PC-3 (cell line): ENCODE data around the gene CDK14. TPM values are rescaled to one million over a fixed set of nuclear protein-coding genes. Genes with fewer than 3 reads are reported as not detected.

Experiments used
- ATAC-seq: fragments of 200-7000 bp; cut with Tn5 transposase; 2 replicates; pipeline ENCODE4 v1.9.1; 2020; ENCODE audit warnings: mild to moderate bottlenecking, moderate library complexity
- BruUV-seq: library from RNA; stranded (reverse); fragments of 400-500 nt; replicated peaks from 2 replicates; lab custom pipeline; 2021; lab: Mats Ljungman, UMichigan
- CTCF ChIA-PET: fragments of 300-600 bp; sonication (Branson Sonifier 250); formaldehyde crosslinking; loops from one replicate; lab custom pipeline; 2022; ENCODE audit warnings: antibody characterized with exemption; lab: Charles Lee
- POLR2A ChIA-PET: fragments of 300-600 bp; sonication (Branson Sonifier 250); formaldehyde crosslinking; loops from one replicate; lab custom pipeline; 2022; ENCODE audit warnings: antibody characterized with exemption; ENCODE audit not compliant: unreplicated experiment; lab: Charles Lee
- DNase-seq: peaks from one replicate; pipeline ENCODE4 v3.0.0-alpha.2; 2015
- H2AFZ ChIP-seq: fragments of 300-600 bp; sonication (generic); 2 replicates; pipeline ENCODE4 v1.6.0; 2016; ENCODE audit warnings: antibody characterized with exemption, low read length
- H3F3A ChIP-seq: fragments of 300-600 bp; sonication (generic); one replicate; pipeline ENCODE4 v1.6.0; 2017; ENCODE audit warnings: antibody characterized with exemption, low read length, control low read depth, mild to moderate bottlenecking; ENCODE audit not compliant: unreplicated experiment
- H3K27ac ChIP-seq: fragments of 300-600 bp; sonication (generic); 2 replicates; pipeline ENCODE4 v1.5.1; 2016; ENCODE audit warnings: mild to moderate bottlenecking, low read length
- H3K27me3 ChIP-seq: fragments of 300-600 bp; sonication (generic); 2 replicates; pipeline ENCODE4 v1.6.1; 2016; ENCODE audit warnings: low read length, mixed read lengths
- H3K36me3 ChIP-seq: fragments of 300-600 bp; sonication (generic); 2 replicates; pipeline ENCODE4 v1.6.1; 2016; ENCODE audit warnings: low read depth, mixed run types, low read length, mixed read lengths
- H3K4me1 ChIP-seq: fragments of 300-600 bp; sonication (generic); 2 replicates; pipeline ENCODE4 v1.5.1; 2016; ENCODE audit warnings: low read length; ENCODE audit not compliant: insufficient read depth
- H3K4me2 ChIP-seq: fragments of 300-600 bp; sonication (generic); 2 replicates; pipeline ENCODE4 v1.6.0; 2016; ENCODE audit warnings: low read length
- H3K4me3 ChIP-seq: fragments of 300-600 bp; sonication (generic); 2 replicates; pipeline ENCODE4 v1.5.1; 2016; ENCODE audit warnings: mild to moderate bottlenecking, low read length, mixed read lengths
- H3K79me2 ChIP-seq: fragments of 300-600 bp; sonication (generic); 2 replicates; pipeline ENCODE4 v1.6.1; 2017; ENCODE audit warnings: low read length, mixed read lengths
- H3K9ac ChIP-seq: fragments of 300-600 bp; sonication (generic); 2 replicates; pipeline ENCODE4 v1.6.0; 2016; ENCODE audit warnings: mild to moderate bottlenecking, low read length
- H3K9me2 ChIP-seq: fragments of 300-600 bp; sonication (generic); replicated peaks from 2 replicates; pipeline ENCODE4 v1.6.1; 2016; ENCODE audit warnings: mixed run types, low read length, mixed read lengths
- H3K9me3 ChIP-seq: fragments of 300-600 bp; sonication (generic); 2 replicates; pipeline ENCODE4 v1.6.1; 2016; ENCODE audit warnings: low read length, mixed read lengths
- H4K20me1 ChIP-seq: fragments of 300-600 bp; sonication (generic); 2 replicates; pipeline ENCODE4 v1.6.1; 2016; ENCODE audit warnings: low read length, mixed read lengths
- EZH2 ChIP-seq: fragments of 300-600 bp; sonication (generic); IDR thresholded peaks from one replicate; pipeline ENCODE4 v1.6.1; 2017; ENCODE audit warnings: antibody characterized with exemption, mild to moderate bottlenecking, low read length; ENCODE audit not compliant: unreplicated experiment
- EZH2phosphoT487 ChIP-seq: fragments of 300-600 bp; sonication (generic); IDR thresholded peaks from 2 replicates; pipeline ENCODE4 v1.6.1; 2018; ENCODE audit warnings: mild to moderate bottlenecking, antibody characterized with exemption, low read length, borderline replicate concordance
- intact Hi-C: fragments of 100-400 bp; cut with micrococcal nuclease; formaldehyde crosslinking; loops from 2 replicates; pipeline ENCODE4 v1.9.0; 2023
- total RNA-seq: library from RNA; depleted of rRNA; stranded (reverse); fragments of >200 nt; gene quantifications from 2 replicates; pipeline ENCODE4 v1.2.3, GENCODE V29; 2014
- TF ChIP-seq, protein P1 (sequence below): fragments of 300-600 bp; sonication (generic); conservative IDR thresholded peaks from 2 replicates; pipeline ENCODE4 v1.5.1; 2017; ENCODE audit warnings: antibody characterized with exemption, low read depth, mild to moderate bottlenecking, low read length

The CDK14 gene
- total RNA-seq, 1 experiment from 2014 or later: 8.2 TPM

DNA sequence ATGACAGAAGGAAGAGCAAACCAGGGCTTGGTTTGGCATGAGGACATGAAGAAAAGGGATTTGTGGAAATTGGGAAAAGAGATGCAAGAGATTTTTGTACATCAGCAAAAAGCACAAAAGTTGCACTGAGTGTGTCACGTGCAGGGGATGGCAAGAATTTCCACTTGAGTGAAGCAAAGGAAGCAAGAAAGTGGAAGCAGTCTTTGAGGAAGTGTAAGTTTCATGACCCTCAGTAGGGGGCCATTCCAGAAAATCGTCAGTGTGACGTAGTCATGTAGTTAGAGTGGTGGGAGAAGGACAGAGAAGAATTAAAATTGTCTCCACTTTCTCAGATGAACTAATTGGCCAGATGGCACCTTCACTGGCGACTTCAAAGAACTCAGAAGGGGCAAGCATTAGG, 544.9 kb downstream of the CDK14 start:
- no peak overlapping the region for H3K4me3 ChIP-seq
- H3K36me3 ChIP-seq: no peaks in the 10 kb centered on the region
- no peaks in the 10 kb centered on the region for H3K79me2 ChIP-seq
- peaks cover 6% of the 10 kb centered on the region; the same call in 1 of the 2 replicates for H4K20me1 ChIP-seq
- intact Hi-C loops: no loop called here
- peaks cover 11% of the 10 kb centered on the region for H3K4me1 ChIP-seq
- CTCF ChIA-PET: no interaction called here
- H3K27me3 ChIP-seq: no peaks in the 10 kb centered on the region
- ATAC-seq: no peak
- BruUV-seq: no TSS peak
- H3K27ac ChIP-seq: no peak overlapping the region
- no peaks in the 10 kb centered on the region for H3K9me3 ChIP-seq
- TF ChIP-seq EZH2phosphoT487 (no peak), EZH2 (no peak)
- TF ChIP-seq, protein P1, sequence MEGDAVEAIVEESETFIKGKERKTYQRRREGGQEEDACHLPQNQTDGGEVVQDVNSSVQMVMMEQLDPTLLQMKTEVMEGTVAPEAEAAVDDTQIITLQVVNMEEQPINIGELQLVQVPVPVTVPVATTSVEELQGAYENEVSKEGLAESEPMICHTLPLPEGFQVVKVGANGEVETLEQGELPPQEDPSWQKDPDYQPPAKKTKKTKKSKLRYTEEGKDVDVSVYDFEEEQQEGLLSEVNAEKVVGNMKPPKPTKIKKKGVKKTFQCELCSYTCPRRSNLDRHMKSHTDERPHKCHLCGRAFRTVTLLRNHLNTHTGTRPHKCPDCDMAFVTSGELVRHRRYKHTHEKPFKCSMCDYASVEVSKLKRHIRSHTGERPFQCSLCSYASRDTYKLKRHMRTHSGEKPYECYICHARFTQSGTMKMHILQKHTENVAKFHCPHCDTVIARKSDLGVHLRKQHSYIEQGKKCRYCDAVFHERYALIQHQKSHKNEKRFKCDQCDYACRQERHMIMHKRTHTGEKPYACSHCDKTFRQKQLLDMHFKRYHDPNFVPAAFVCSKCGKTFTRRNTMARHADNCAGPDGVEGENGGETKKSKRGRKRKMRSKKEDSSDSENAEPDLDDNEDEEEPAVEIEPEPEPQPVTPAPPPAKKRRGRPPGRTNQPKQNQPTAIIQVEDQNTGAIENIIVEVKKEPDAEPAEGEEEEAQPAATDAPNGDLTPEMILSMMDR: no peak
- peaks cover 5% of the 10 kb centered on the region for H3F3A ChIP-seq
- H3K9ac ChIP-seq: no peak overlapping the region
- POLR2A ChIA-PET: no interaction called here
- no peak for DNase-seq
- H2AFZ ChIP-seq: no peak overlapping the region
- no peak overlapping the region for H3K4me2 ChIP-seq
- H3K9me2 ChIP-seq: no peaks in the 10 kb centered on the region

DNA sequence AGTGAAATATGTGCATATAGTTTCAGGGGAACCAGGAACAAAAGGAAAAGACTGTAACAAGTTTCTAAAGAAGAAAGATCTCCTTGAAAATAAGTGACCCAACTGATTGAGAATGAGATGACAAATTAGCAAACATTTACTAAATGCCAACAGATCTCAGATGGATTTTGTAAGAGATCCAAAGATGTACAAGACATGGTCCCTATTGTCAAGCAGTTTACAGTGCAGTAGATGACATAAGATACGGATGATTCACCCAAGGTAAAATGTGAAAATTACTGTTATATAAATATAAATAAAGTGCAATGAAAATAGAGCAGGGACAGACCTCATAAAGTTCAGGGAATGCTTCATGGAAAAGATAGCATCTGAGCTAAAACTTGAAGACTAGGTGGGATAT, 546.6 kb downstream of the CDK14 start:
- peaks cover 5% of the 10 kb centered on the region for H3F3A ChIP-seq
- 0 out of 2 replicates have a peak overlapping the region, but pooled peaks have one; percentile 30 for H3K27ac ChIP-seq
- H3K4me2 ChIP-seq: no peak overlapping the region
- intact Hi-C loops: no loop called here
- no peaks in the 10 kb centered on the region for H3K9me3 ChIP-seq
- H3K79me2 ChIP-seq: no peaks in the 10 kb centered on the region
- H3K27me3 ChIP-seq: no peaks in the 10 kb centered on the region
- TF ChIP-seq EZH2 (no peak), EZH2phosphoT487 (no peak)
- TF ChIP-seq, protein P1: no peak
- H3K9ac ChIP-seq: no peak overlapping the region
- no peak overlapping the region for H2AFZ ChIP-seq
- no peak overlapping the region for H3K4me3 ChIP-seq
- peak; percentile 60 for DNase-seq
- no TSS peak for BruUV-seq
- CTCF ChIA-PET: no interaction called here
- H3K4me1 ChIP-seq: peaks cover 11% of the 10 kb centered on the region
- peak; percentile 92 for ATAC-seq
- peaks cover 6% of the 10 kb centered on the region; the same call in 1 of the 2 replicates for H4K20me1 ChIP-seq
- no peaks in the 10 kb centered on the region for H3K36me3 ChIP-seq
- POLR2A ChIA-PET: interaction anchor here (0.5 kb wide), 1 partner anchor 1103 kb away, joined by 4 read pairs; the partner anchor contains the start of genes ANKIB1 and KRIT1
- H3K9me2 ChIP-seq: no peaks in the 10 kb centered on the region

DNA sequence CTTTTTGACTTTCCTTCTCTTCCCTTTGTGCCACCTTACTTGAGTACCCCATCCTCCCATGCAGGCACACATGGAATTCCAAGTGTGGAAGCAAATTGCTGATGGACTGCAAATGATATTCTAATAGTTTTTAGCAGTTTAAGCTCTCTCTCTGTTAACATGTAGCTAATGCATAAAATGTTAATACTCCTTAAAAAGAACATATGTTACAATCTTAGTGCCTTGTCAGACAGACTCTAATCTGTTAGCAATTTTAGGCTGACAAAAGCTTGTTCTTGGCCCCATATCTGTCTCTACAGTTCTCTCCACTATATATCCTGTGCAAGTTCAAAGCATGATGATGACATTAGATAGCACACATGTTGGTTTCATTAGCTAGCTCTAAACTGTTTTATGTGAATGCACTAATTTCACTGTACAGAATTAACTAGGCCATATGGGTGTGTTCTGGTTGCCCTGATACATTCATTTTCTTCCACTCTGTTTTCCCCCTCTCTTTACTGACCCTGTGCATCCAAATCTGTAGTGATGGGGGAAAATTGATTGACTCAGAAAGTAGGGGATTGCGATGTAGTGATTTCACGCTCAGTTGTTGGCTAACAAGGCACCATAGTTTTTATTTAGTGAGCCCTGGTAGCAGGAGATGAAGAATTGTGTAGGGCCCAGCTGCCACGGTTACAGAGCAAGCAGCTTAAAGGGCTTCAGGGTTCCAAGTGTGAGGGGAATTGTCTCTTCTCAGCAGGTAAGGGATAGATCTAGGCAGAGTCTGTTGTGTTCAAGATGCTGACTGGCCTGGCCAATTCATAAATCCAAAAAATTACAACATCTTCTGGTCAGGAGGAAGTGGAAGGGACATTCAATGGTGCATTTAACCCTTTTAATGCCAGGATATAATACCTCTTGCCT, 553.5 kb downstream of the CDK14 start:
- no TSS peak for BruUV-seq
- H2AFZ ChIP-seq: no peak overlapping the region
- TF ChIP-seq, protein P1: no peak
- TF ChIP-seq EZH2phosphoT487: no peak
- TF ChIP-seq EZH2: no peak
- POLR2A ChIA-PET: interaction anchor here (0.7 kb wide), 1 partner anchor 103 kb away, joined by 3 read pairs; no protein-coding TSS in a partner anchor
- DNase-seq (no peak), ATAC-seq (no peak)
- CTCF ChIA-PET: no interaction called here
- H3K4me1 ChIP-seq: no peaks in the 10 kb centered on the region
- no peaks in the 10 kb centered on the region for H3F3A ChIP-seq
- H3K9me3 ChIP-seq: no peaks in the 10 kb centered on the region
- H3K4me3 ChIP-seq: no peak overlapping the region
- no peaks in the 10 kb centered on the region for H3K27me3 ChIP-seq
- no peak overlapping the region for H3K9ac ChIP-seq
- H3K27ac ChIP-seq: no peak overlapping the region
- H3K79me2 ChIP-seq: no peaks in the 10 kb centered on the region
- H3K9me2 ChIP-seq: no peaks in the 10 kb centered on the region
- H4K20me1 ChIP-seq: no peaks in the 10 kb centered on the region
- no peaks in the 10 kb centered on the region for H3K36me3 ChIP-seq
- intact Hi-C loops: no loop called here
- no peak overlapping the region for H3K4me2 ChIP-seq
